ENCODE measurements around the gene TSPAN5. TPM values are rescaled to one million over a fixed set of nuclear protein-coding genes. Genes with fewer than 3 reads are reported as not detected.

Gene TSPAN5
- total and polyA plus RNA-seq, 9 of the 15 experiments (the other 6 are each of a cell fraction or from before 2014, with no cell fraction given): 0.58 to 6.6 (median 0.73) TPM

- Histone ChIP-seq H3K9me3 (replicated peaks; ENCODE audit: control insufficient read depth, insufficient read depth, low read depth, low read length) (no peaks in the 10 kb centered on the region), H3K36me3 (ENCODE audit: control insufficient read depth, insufficient read depth, low read length) (no peaks in the 10 kb centered on the region), H3K79me2 (ENCODE audit: control insufficient read depth, insufficient read depth, low read length) (no peaks in the 10 kb centered on the region), H3K9me1 (ENCODE audit: control insufficient read depth, insufficient read depth, low read length) (no peaks in the 10 kb centered on the region), H3K4me1 (replicated peaks in 1 of 2; ENCODE audit: control insufficient read depth in 2 of 2, insufficient read depth in 2 of 2, low read length in 2 of 2) (no peaks in the 10 kb centered on the region; a peak in 1 of 5 replicates), H3K9ac (ENCODE audit: insufficient read depth in 1 of 2, low read depth in 2 of 2, low read length in 2 of 2) (no peak overlapping the region), H3K27me3 (ENCODE audit: control insufficient read depth in 2 of 2, insufficient read depth in 2 of 2, low read length in 2 of 2) (peaks cover 5 to 14% of the 10 kb centered on the region in 2 experiments; a peak in 4 of 5 replicates), H4K20me1 (replicated peaks; ENCODE audit: control insufficient read depth, insufficient read depth, low read length) (no peaks in the 10 kb centered on the region), H3K4me3 (no peak overlapping the region), H3K27ac (ENCODE audit: extremely low read depth, low read depth, low read length) (no peak overlapping the region), H2AFZ (ENCODE audit: low read depth, low read length) (no peak overlapping the region), H3K4me2 (ENCODE audit: insufficient read depth, low read length) (no peak overlapping the region)
- POLR2A ChIA-PET: no interaction called here
- in situ Hi-C loops (cut with MboI): no loop called here
- CTCF ChIA-PET (ENCODE audit: low intra/inter-chr PET ratio): no interaction called here
- TF ChIP-seq NRF1 (conservative IDR thresholded peaks at IDR 0.05 in 1 of 2, IDR thresholded peaks at IDR 0.05 in 1 of 2) (peak; percentile 20 to 26; a peak in 1 of 4 replicates), TEAD1 (CRISPR knock-in tag; IDR thresholded peaks at IDR 0.05) (no peak), ZFPM2 (CRISPR knock-in tag; IDR thresholded peaks at IDR 0.05) (no peak), HNRNPL (IDR thresholded peaks at IDR 0.05; ENCODE audit: low read depth, low read length) (no peak), YY1 (IDR thresholded peaks at IDR 0.05; ENCODE audit: borderline replicate concordance in 1 of 3, control insufficient read depth in 1 of 3, extremely low read depth in 1 of 3, insufficient read depth in 3 of 3, insufficient read length in 1 of 3, insufficient replicate concordance in 2 of 3, low read depth in 1 of 3, low read length in 2 of 3) (no peak)
- TF ChIP-seq, protein P1, sequence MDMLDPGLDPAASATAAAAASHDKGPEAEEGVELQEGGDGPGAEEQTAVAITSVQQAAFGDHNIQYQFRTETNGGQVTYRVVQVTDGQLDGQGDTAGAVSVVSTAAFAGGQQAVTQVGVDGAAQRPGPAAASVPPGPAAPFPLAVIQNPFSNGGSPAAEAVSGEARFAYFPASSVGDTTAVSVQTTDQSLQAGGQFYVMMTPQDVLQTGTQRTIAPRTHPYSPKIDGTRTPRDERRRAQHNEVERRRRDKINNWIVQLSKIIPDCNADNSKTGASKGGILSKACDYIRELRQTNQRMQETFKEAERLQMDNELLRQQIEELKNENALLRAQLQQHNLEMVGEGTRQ (CRISPR knock-in tag; IDR thresholded peaks at IDR 0.05): no peak
- intact Hi-C loops (cut with micrococcal nuclease): no loop called here
- no peak for DNase-seq (ENCODE audit: extremely low read depth in 1 of 4, low spot score in 3 of 4)
- BruUV-seq (replicated peaks): no TSS peak
- 10% methylated on average over 3 of the region's 3 CpGs for WGBS (ENCODE audit: insufficient coverage, low coverage, missing lambda C conversion rate)
- FAIRE-seq: no peak
- no peak for ATAC-seq
These were observed 177.2 kb downstream of the TSPAN5 start for GRCh38 chr4:98481167-98481566.

All from K562 (cell line).